Smooth muscle cell (in vitro differentiated cells): ENCODE results near the gene KNSTRN. TPM values are rescaled to one million over a fixed set of nuclear protein-coding genes. Genes with fewer than 3 reads are reported as not detected.
A peak's percentile ranks its signal among the peaks of the same experiment; 100 is the strongest.

Experiments
- DNase-seq: peaks from one replicate; lab custom pipeline; 2025; ENCODE audit not compliant: unreplicated experiment; lab: John Stamatoyannopoulos, UW
- H2AFZ ChIP-seq: fragments of 200-600 bp; sonication (generic); 2 replicates; pipeline ENCODE4 v1.6.0; 2016; ENCODE audit warnings: antibody characterized with exemption, low read depth, mild to moderate bottlenecking
- H3F3A ChIP-seq: fragments of 200-600 bp; sonication (generic); 2 replicates; pipeline ENCODE4 v1.6.0; 2017; ENCODE audit warnings: antibody characterized with exemption, low read depth
- H3K27ac ChIP-seq: fragments of 200-600 bp; sonication (generic); 2 replicates; pipeline ENCODE4 v1.5.1; 2016; ENCODE audit warnings: low read depth, mild to moderate bottlenecking
- H3K27me3 ChIP-seq: fragments of 200-600 bp; sonication (generic); 2 replicates; pipeline ENCODE4 v1.6.1; 2016; ENCODE audit warnings: low read depth, mild to moderate bottlenecking
- H3K36me3 ChIP-seq: fragments of 200-600 bp; sonication (generic); 2 replicates; pipeline ENCODE4 v1.5.1; 2016; ENCODE audit warnings: low read depth
- H3K4me1 ChIP-seq: fragments of 200-600 bp; sonication (generic); 2 replicates; pipeline ENCODE4 v1.5.1; 2016; ENCODE audit warnings: low read depth
- H3K4me2 ChIP-seq: fragments of 200-600 bp; sonication (generic); 2 replicates; pipeline ENCODE4 v1.6.0; 2016; ENCODE audit warnings: mild to moderate bottlenecking
- H3K4me3 ChIP-seq: fragments of 200-600 bp; sonication (generic); 2 replicates; pipeline ENCODE4 v1.5.1; 2016; ENCODE audit warnings: mild to moderate bottlenecking
- H3K79me2 ChIP-seq: fragments of 200-600 bp; sonication (generic); 2 replicates; pipeline ENCODE4 v1.6.0; 2016; ENCODE audit warnings: low read depth, mild to moderate bottlenecking
- H3K9ac ChIP-seq: fragments of 200-600 bp; sonication (generic); 2 replicates; pipeline ENCODE4 v1.6.0; 2016; ENCODE audit warnings: low read depth
- H3K9me3 ChIP-seq: fragments of 200-600 bp; sonication (generic); replicated peaks from 2 replicates; pipeline ENCODE4 v1.5.1; 2016; ENCODE audit warnings: low read depth
- H4K20me1 ChIP-seq: fragments of 200-600 bp; sonication (generic); 2 replicates; pipeline ENCODE4 v1.6.0; 2016; ENCODE audit warnings: low read depth
- CTCF ChIP-seq: fragments of 200-600 bp; sonication (generic); IDR thresholded peaks from 2 replicates; pipeline ENCODE4 v1.5.1; 2017; ENCODE audit warnings: borderline replicate concordance, mild to moderate bottlenecking, antibody characterized with exemption; ENCODE audit not compliant: insufficient read depth, poor library complexity, severe bottlenecking
- WGBS: methylation state at CpG from one replicate; pipeline ENCODE4 v1.1.7; 2016; ENCODE audit warnings: low lambda C conversion rate; 5-methylcytosine and 5-hydroxymethylcytosine counted together
- polyA plus RNA-seq: library from polyadenylated mRNA; unstranded; fragments of >200 nt; fragmentation: Nextera tagmentation; extraction: Ambion mirVana; gene quantifications from 2 replicates; pipeline ENCODE4 v1.2.1, GENCODE V29; 2016
- total RNA-seq: library from RNA; depleted of rRNA; stranded (reverse); fragments of >200 nt; gene quantifications from 2 replicates; pipeline ENCODE4 v1.2.3, GENCODE V29; 2014

The KNSTRN gene
- total and polyA plus RNA-seq, 2 experiments from 2014 or later: 17.3 to 27.0 TPM

GRCh38 chr15:40439461-40439959 lies 57.0 kb downstream of the KNSTRN start:
- Histone ChIP-seq H3K9ac (no peak overlapping the region), H3K79me2 (peaks cover 26% of the 10 kb centered on the region), H4K20me1 (peaks cover 29% of the 10 kb centered on the region), H3F3A (peaks cover 9% of the 10 kb centered on the region), H3K4me1 (peaks cover 34% of the 10 kb centered on the region), H3K27me3 (peaks cover 14% of the 10 kb centered on the region), H3K4me2 (peak overlapping the region; percentile 94), H3K9me3 (no peaks in the 10 kb centered on the region), H3K27ac (no peak overlapping the region), H2AFZ (peak overlapping the region; percentile 62), H3K36me3 (no peaks in the 10 kb centered on the region), H3K4me3 (peak overlapping the region; percentile 87)
- WGBS: 2% methylated on average over 14 of the region's 15 CpGs
- no peak for DNase-seq
- no peak for TF ChIP-seq CTCF

- Histone ChIP-seq H3F3A (peaks cover 11% of the 10 kb centered on the region), H3K27ac (no peak overlapping the region), H3K27me3 (peaks cover 8% of the 10 kb centered on the region), H3K9me3 (no peaks in the 10 kb centered on the region), H2AFZ (peak overlapping the region; percentile 62), H3K36me3 (no peaks in the 10 kb centered on the region), H3K79me2 (peaks cover 33% of the 10 kb centered on the region), H4K20me1 (peaks cover 36% of the 10 kb centered on the region), H3K4me2 (peak overlapping the region; percentile 94), H3K4me1 (peaks cover 39% of the 10 kb centered on the region), H3K4me3 (peak overlapping the region; percentile 87), H3K9ac (no peak overlapping the region)
- TF ChIP-seq CTCF: no peak
- WGBS: under 1% methylated on average over 33 of the region's 35 CpGs
- DNase-seq: peak; percentile 39
Measured at GRCh38 chr15:40439960-40440742, 57.6 kb downstream of the KNSTRN start.

- Histone ChIP-seq H3K27me3 (peaks cover under 1% of the 10 kb centered on the region), H3F3A (peaks cover 11% of the 10 kb centered on the region), H3K9me3 (no peaks in the 10 kb centered on the region), H3K4me2 (peak within 1 kb of the TSS; percentile 96), H2AFZ (peak within 1 kb of the TSS; percentile 62), H4K20me1 (peaks cover 44% of the 10 kb centered on the region), H3K27ac (no peak within 1 kb of the TSS), H3K9ac (peak within 1 kb of the TSS; percentile 75), H3K36me3 (no peaks in the 10 kb centered on the region), H3K4me3 (peak within 1 kb of the TSS; percentile 87), H3K79me2 (peaks cover 41% of the 10 kb centered on the region), H3K4me1 (peaks cover 39% of the 10 kb centered on the region)
- DNase-seq: peak; percentile 82
- no peak for TF ChIP-seq CTCF
- WGBS: 2% methylated on average over 8 of the region's 119 CpGs
Measured at GRCh38 chr15:40440743-40441564, 58.4 kb downstream of the KNSTRN start, which contains the start of gene BAHD1. Gene BAHD1, plus strand, starts transcription at chr15:40440953. Its CDS starts 17,512 bp downstream, at chr15:40458465.
